AG04449 (cell line): Measurements from ENCODE around the gene RELL1.

ENCODE experiments used
- CTCF ChIA-PET: fragments of 350-600 bp; formaldehyde crosslinking; extraction: SDS; loops from one replicate; lab custom pipeline; 2021; ENCODE audit warnings: antibody characterized with exemption; lab: Yijun Ruan, JAX
- POLR2A ChIA-PET: fragments of 400-600, 350-600 bp; formaldehyde crosslinking; extraction: SDS; loops from one replicate; lab custom pipeline; 2020; ENCODE audit warnings: antibody characterized with exemption, inconsistent platforms; lab: Yijun Ruan, JAX
- DNase-seq: peaks from one replicate; pipeline ENCODE4 v3.0.0-alpha.2; 2010; ENCODE audit warnings: low read depth, low spot score
- H3K4me3 ChIP-seq: 2 replicates; pipeline ENCODE4 v1.5.1; 2011; ENCODE audit warnings: low read depth, mild to moderate bottlenecking, control low read depth, low read length
- CTCF ChIP-seq: IDR thresholded peaks from one replicate; pipeline ENCODE4 v1.5.1; 2011; ENCODE audit warnings: mild to moderate bottlenecking, moderate library complexity, low read length, control low read depth, inconsistent platforms; ENCODE audit not compliant: insufficient read depth; ENCODE audit errors: missing control alignments

Gene RELL1

GRCh38 chr4:37699868-37700481, 13.8 kb upstream of the RELL1 start:
- no peak overlapping the region for H3K4me3 ChIP-seq
- CTCF ChIA-PET = interaction anchor here (1.3 kb wide), 1 partner anchor 9 kb away, joined by 3 read pairs; no protein-coding TSS in a partner anchor
- no peak for TF ChIP-seq CTCF
- POLR2A ChIA-PET = no interaction called here
- DNase-seq = no peak

GRCh38 chr4:37697566-37697965, 11.4 kb upstream of the RELL1 start:
- ChIA-PET CTCF (no interaction called here), POLR2A (no interaction called here)
- H3K4me3 ChIP-seq = no peak overlapping the region
- no peak for TF ChIP-seq CTCF
- DNase-seq = no peak

- peak; percentile 74 for DNase-seq
- ChIA-PET POLR2A (no interaction called here), CTCF (interaction anchor here (1.0 to 1.5 kb wide), 3 partner anchors 23 to 342 kb away, joined by 3 to 5 read pairs (median 3); no protein-coding TSS in a partner anchor)
- H3K4me3 ChIP-seq = no peak overlapping the region
- no peak for TF ChIP-seq CTCF
Measured at GRCh38 chr4:37693450-37694190, 7.4 kb upstream of the RELL1 start.

- CTCF ChIA-PET = interaction anchor here (1.0 to 1.5 kb wide), 2 partner anchors 90 to 342 kb away, joined by 3 to 5 read pairs; no protein-coding TSS in a partner anchor
- no peak overlapping the region for H3K4me3 ChIP-seq
- DNase-seq = no peak
- POLR2A ChIA-PET = no interaction called here
- no peak for TF ChIP-seq CTCF
Measured at GRCh38 chr4:37693030-37693429, 6.9 kb upstream of the RELL1 start.

GRCh38 chr4:37690976-37691375, 4.8 kb upstream of the RELL1 start:
- TF ChIP-seq CTCF = no peak
- H3K4me3 ChIP-seq = no peak overlapping the region
- ChIA-PET CTCF (interaction anchor here (1.7 kb wide), 1 partner anchor 88 kb away, joined by 5 read pairs; no protein-coding TSS in a partner anchor), POLR2A (no interaction called here)
- DNase-seq = no peak

GRCh38 chr4:37689353-37690095, 3.3 kb upstream of the RELL1 start:
- no peak overlapping the region for H3K4me3 ChIP-seq
- CTCF ChIA-PET = interaction anchor here (1.7 kb wide), 1 partner anchor 87 kb away, joined by 5 read pairs; no protein-coding TSS in a partner anchor
- no peak for TF ChIP-seq CTCF
- POLR2A ChIA-PET = no interaction called here
- DNase-seq = no peak
